Measurements from ENCODE around the gene AGRN. TPM values are rescaled to one million over a fixed set of nuclear protein-coding genes. Genes with fewer than 3 reads are reported as not detected.
"Not testable (repeated sequence)": the region's sequence is repeated elsewhere in the genome, so short reads cannot be mapped to it uniquely, and the experiment has no call there.

The AGRN gene
- total RNA-seq, 3 donors from 2014 or later (not counting 1 experiment from before 2014, with no cell fraction given): 4.1 to 5.0 (median 4.6) TPM

- intact Hi-C loops (cut with micrococcal nuclease): no loop called here
- peaks cover 40 to 41% of the 10 kb centered on the region in 2 donors for H3K27me3 Mint-ChIP-seq (ENCODE audit: low read depth in 2 of 2)
- no peaks in the 10 kb centered on the region for H3K9me3 ChIP-seq (ENCODE audit: control insufficient read depth, insufficient read depth, low read length)
- H3K9me3 Mint-ChIP-seq: no peaks in the 10 kb centered on the region
- 60% methylated on average over 3 of the region's 7 CpGs for WGBS (ENCODE audit: insufficient coverage)
- H3K27ac Mint-ChIP-seq: no peak overlapping the region
- no peak for DNase-seq
- H3K4me3 Mint-ChIP-seq: no peak overlapping the region
- peaks cover 0 to 5% of the 10 kb centered on the region in 2 donors for H3K4me1 Mint-ChIP-seq
- no peaks in the 10 kb centered on the region for H3K36me3 ChIP-seq (ENCODE audit: control insufficient read depth, insufficient read depth, low read length)
- no peak for ATAC-seq
- no peak for TF ChIP-seq CTCF (IDR thresholded peaks at IDR 0.05)
- no peaks in the 10 kb centered on the region for H3K36me3 Mint-ChIP-seq
- peaks cover 12% of the 10 kb centered on the region for H3K27me3 ChIP-seq (ENCODE audit: control insufficient read depth, insufficient read depth, low read length)
- no peak overlapping the region for H3K27ac ChIP-seq (ENCODE audit: low read length)
- H3K4me1 ChIP-seq (ENCODE audit: control insufficient read depth, insufficient read depth, low read length): peaks cover 9% of the 10 kb centered on the region
- H3K4me3 ChIP-seq (ENCODE audit: low read length): no peak overlapping the region
Measured at GRCh38 chr1:992362-992761, 27.6 kb upstream of the AGRN start.

GRCh38 chr1:993379-993995, 26.4 kb upstream of the AGRN start:
- H3K4me3 Mint-ChIP-seq: no peak overlapping the region
- H3K4me1 ChIP-seq (ENCODE audit: control insufficient read depth, insufficient read depth, low read length): peaks cover 12% of the 10 kb centered on the region
- no peaks in the 10 kb centered on the region for H3K36me3 ChIP-seq (ENCODE audit: control insufficient read depth, insufficient read depth, low read length)
- no peak for TF ChIP-seq CTCF (IDR thresholded peaks at IDR 0.05)
- no peak overlapping the region for H3K27ac Mint-ChIP-seq
- peaks cover 32 to 40% of the 10 kb centered on the region in 2 donors for H3K27me3 Mint-ChIP-seq (ENCODE audit: low read depth in 2 of 2)
- H3K4me1 Mint-ChIP-seq: peaks cover 0 to 5% of the 10 kb centered on the region in 2 donors
- H3K27ac ChIP-seq (ENCODE audit: low read length): no peak overlapping the region
- intact Hi-C loops (cut with micrococcal nuclease): no loop called here
- peaks cover 23% of the 10 kb centered on the region for H3K27me3 ChIP-seq (ENCODE audit: control insufficient read depth, insufficient read depth, low read length)
- DNase-seq: no peak
- ATAC-seq: no peak
- H3K36me3 Mint-ChIP-seq: no peaks in the 10 kb centered on the region
- no peak overlapping the region for H3K4me3 ChIP-seq (ENCODE audit: low read length)
- 78% methylated on average over 15 of the region's 15 CpGs for whole genome bisulfite sequencing (ENCODE audit: insufficient coverage)
- H3K9me3 Mint-ChIP-seq: no peaks in the 10 kb centered on the region
- H3K9me3 ChIP-seq (ENCODE audit: control insufficient read depth, insufficient read depth, low read length): no peaks in the 10 kb centered on the region

GRCh38 chr1:994546-994945, 25.4 kb upstream of the AGRN start:
- H3K27ac Mint-ChIP-seq; ATAC-seq; H3K27ac ChIP-seq (ENCODE audit: low read length); intact Hi-C loops (cut with micrococcal nuclease); DNase-seq; H3K36me3 Mint-ChIP-seq; H3K4me3 Mint-ChIP-seq; H3K4me3 ChIP-seq (ENCODE audit: low read length); H3K36me3 ChIP-seq (ENCODE audit: control insufficient read depth, insufficient read depth, low read length); H3K9me3 Mint-ChIP-seq; H3K4me1 Mint-ChIP-seq; H3K9me3 ChIP-seq (ENCODE audit: control insufficient read depth, insufficient read depth, low read length): not testable (repeated sequence)
- peaks cover 22 to 31% of the 10 kb centered on the region in 2 donors for H3K27me3 Mint-ChIP-seq (ENCODE audit: low read depth in 2 of 2)
- 81% methylated on average over 6 of the region's 6 CpGs for WGBS (ENCODE audit: insufficient coverage)
- H3K27me3 ChIP-seq (ENCODE audit: control insufficient read depth, insufficient read depth, low read length): peaks cover 25% of the 10 kb centered on the region
- peaks cover 20% of the 10 kb centered on the region for H3K4me1 ChIP-seq (ENCODE audit: control insufficient read depth, insufficient read depth, low read length)

- no peak overlapping the region for H3K27ac ChIP-seq (ENCODE audit: low read length)
- H3K4me3 ChIP-seq (ENCODE audit: low read length): no peak overlapping the region
- no peaks in the 10 kb centered on the region for H3K9me3 ChIP-seq (ENCODE audit: control insufficient read depth, insufficient read depth, low read length)
- H3K36me3 ChIP-seq (ENCODE audit: control insufficient read depth, insufficient read depth, low read length): no peaks in the 10 kb centered on the region
- peaks cover 28% of the 10 kb centered on the region for H3K4me1 ChIP-seq (ENCODE audit: control insufficient read depth, insufficient read depth, low read length)
- no peak for ATAC-seq
- peaks cover 16 to 29% of the 10 kb centered on the region in 2 donors for H3K27me3 Mint-ChIP-seq (ENCODE audit: low read depth in 2 of 2)
- no peak overlapping the region for H3K27ac Mint-ChIP-seq
- intact Hi-C loops (cut with micrococcal nuclease): no loop called here
- H3K27me3 ChIP-seq (ENCODE audit: control insufficient read depth, insufficient read depth, low read length): peaks cover 32% of the 10 kb centered on the region
- peak overlapping the region; percentile 55 for H3K4me3 Mint-ChIP-seq
- peak in 1 of 2 donors; percentile 36 for DNase-seq
- no peaks in the 10 kb centered on the region for H3K9me3 Mint-ChIP-seq
- peaks cover 4 to 10% of the 10 kb centered on the region in 2 donors for H3K4me1 Mint-ChIP-seq
- TF ChIP-seq CTCF (IDR thresholded peaks at IDR 0.05): no peak
- 25% methylated on average over 24 of the region's 30 CpGs for WGBS (ENCODE audit: insufficient coverage)
- no peaks in the 10 kb centered on the region for H3K36me3 Mint-ChIP-seq
Measured at GRCh38 chr1:995665-996633, 24.0 kb upstream of the AGRN start.
